Activated naive CD4-positive, alpha-beta T cell treated with anti-CD3 and anti-CD28 coated beads for 36 hours (primary cell): ENCODE data around the gene MASP1. TPM values are rescaled to one million over a fixed set of nuclear protein-coding genes. Genes with fewer than 3 reads are reported as not detected.
"Not testable (repeated sequence)": the region's sequence is repeated elsewhere in the genome, so short reads cannot be mapped to it uniquely, and the experiment has no call there.

ENCODE experiments used
- CTCF ChIA-PET: fragments of 350-600 bp; sonication (Branson Sonifier 250); formaldehyde crosslinking; loops from one replicate; lab custom pipeline; 2021; ENCODE audit warnings: antibody characterized with exemption; lab: Charles Lee
- DNase-seq: peaks from one replicate; pipeline ENCODE4 v3.0.0-alpha.2; 2020
- H3K27ac Mint-ChIP-seq: one replicate; pipeline ENCODE4 v1.8.0; 2021; ENCODE audit warnings: mild to moderate bottlenecking, mixed read lengths
- H3K27me3 Mint-ChIP-seq: one replicate; pipeline ENCODE4 v1.8.0; 2021; ENCODE audit warnings: low read depth, mixed read lengths
- H3K36me3 Mint-ChIP-seq: one replicate; pipeline ENCODE4 v1.8.0; 2021; ENCODE audit warnings: low read depth, mixed read lengths
- H3K4me1 Mint-ChIP-seq: one replicate; pipeline ENCODE4 v1.8.0; 2021; ENCODE audit warnings: low read depth, mixed read lengths
- H3K4me3 Mint-ChIP-seq: one replicate; pipeline ENCODE4 v1.8.0; 2021; ENCODE audit warnings: mild to moderate bottlenecking, moderate library complexity, mixed read lengths
- H3K9me3 Mint-ChIP-seq: one replicate; pipeline ENCODE4 v1.8.0; 2021; ENCODE audit warnings: mixed read lengths
- intact Hi-C: fragments of 100-400 bp; cut with micrococcal nuclease; formaldehyde crosslinking; loops from one replicate; pipeline ENCODE4 v1.15.1; 2023
- total RNA-seq, 2 experiments: library from RNA; stranded (reverse); gene quantifications; one replicate each; pipeline ENCODE4 v1.2.3, GENCODE V29; 2021

Gene MASP1
- total RNA-seq, 2 experiments from 2014 or later: not detected

- no peak for DNase-seq
- H3K4me3 Mint-ChIP-seq: no peak overlapping the region
- peaks cover 9% of the 10 kb centered on the region for H3K4me1 Mint-ChIP-seq
- H3K27ac Mint-ChIP-seq: no peak overlapping the region
- intact Hi-C loops: no loop called here
- no peaks in the 10 kb centered on the region for H3K27me3 Mint-ChIP-seq
- CTCF ChIA-PET: interaction anchor here (0.7 to 1.3 kb wide), 2 partner anchors 77 to 380 kb away, joined by 3 to 4 read pairs; no protein-coding TSS in a partner anchor
- H3K9me3 Mint-ChIP-seq: peaks cover 4% of the 10 kb centered on the region
- H3K36me3 Mint-ChIP-seq: no peaks in the 10 kb centered on the region
These were observed 48.6 kb downstream of the MASP1 start for GRCh38 chr3:187242900-187243299.

- Mint-ChIP-seq H3K27ac (no peak overlapping the region), H3K4me1 (peaks cover 6% of the 10 kb centered on the region), H3K36me3 (no peaks in the 10 kb centered on the region), H3K4me3 (no peak overlapping the region), H3K9me3 (peaks cover 4% of the 10 kb centered on the region), H3K27me3 (no peaks in the 10 kb centered on the region)
- DNase-seq: no peak
- intact Hi-C loops: no loop called here
- CTCF ChIA-PET: no interaction called here
These were observed 49.1 kb downstream of the MASP1 start for GRCh38 chr3:187242435-187242834.

DNA sequence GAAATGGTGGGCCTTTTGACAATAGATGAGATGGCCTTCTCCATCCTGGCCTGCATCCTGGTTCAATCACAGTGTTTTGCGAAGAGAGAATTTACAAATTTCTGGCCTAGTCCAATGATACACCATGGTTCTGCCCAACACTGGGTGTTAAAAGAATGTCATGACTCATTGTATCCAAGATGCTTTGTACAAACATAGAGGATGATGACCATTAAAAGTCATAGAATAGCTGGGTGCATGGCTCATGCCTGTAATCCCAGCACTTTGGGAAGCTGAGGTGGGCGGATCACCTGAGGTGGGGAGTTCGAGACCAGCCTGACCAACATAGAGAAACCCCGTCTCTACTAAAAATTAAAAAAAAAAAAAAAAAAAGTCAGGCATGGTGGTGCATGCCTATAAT lies 52.7 kb downstream of the MASP1 start:
- H3K27me3 Mint-ChIP-seq, DNase-seq, H3K4me3 Mint-ChIP-seq, H3K4me1 Mint-ChIP-seq, H3K9me3 Mint-ChIP-seq, H3K27ac Mint-ChIP-seq, intact Hi-C loops, H3K36me3 Mint-ChIP-seq: not testable (repeated sequence)
- CTCF ChIA-PET: interaction anchor here (0.7 kb wide), 1 partner anchor 19 kb away, joined by 5 read pairs; no protein-coding TSS in a partner anchor

DNA sequence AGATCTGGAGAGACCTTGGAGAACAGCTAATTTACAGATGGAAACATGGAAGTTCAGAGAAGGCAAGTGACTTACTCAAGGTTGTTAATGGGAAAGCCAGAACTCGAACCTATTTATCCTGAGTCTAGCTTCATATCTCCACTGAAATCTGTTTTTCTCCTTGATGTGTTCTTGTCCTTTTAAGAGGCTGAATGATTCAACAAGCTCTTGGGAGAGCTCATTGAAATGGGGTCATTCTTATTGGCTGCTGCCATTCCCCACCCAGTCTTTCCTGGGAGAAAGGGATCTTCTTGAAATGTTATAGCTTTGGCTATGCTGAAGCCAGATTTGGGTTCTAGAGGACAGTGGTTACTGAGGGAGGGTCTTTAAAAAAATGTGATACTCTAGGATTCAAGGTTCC lies 53.3 kb downstream of the MASP1 start:
- intact Hi-C loops: no loop called here
- CTCF ChIA-PET: interaction anchor here (0.7 kb wide), 1 partner anchor 18 kb away, joined by 5 read pairs; no protein-coding TSS in a partner anchor
- H3K27me3 Mint-ChIP-seq: no peaks in the 10 kb centered on the region

DNA sequence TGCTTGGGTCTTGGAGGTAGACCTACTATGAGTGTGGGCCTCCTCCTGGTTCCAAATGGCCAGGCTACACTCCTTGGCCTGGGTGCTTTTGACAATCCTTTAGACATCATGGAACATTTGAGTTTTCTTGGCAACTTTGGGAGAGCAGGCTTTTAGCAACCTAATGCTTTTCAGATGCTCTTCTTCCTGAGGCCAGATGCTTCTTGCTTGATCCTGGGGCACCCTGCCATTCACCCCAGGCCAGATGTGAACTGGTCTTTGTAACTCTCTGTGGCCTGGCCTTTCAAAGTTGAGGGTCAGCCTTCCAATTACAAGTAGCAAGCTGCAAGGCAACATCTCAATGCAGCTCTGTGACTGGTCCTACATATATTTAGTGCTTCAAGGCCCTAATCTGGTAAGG lies 53.8 kb downstream of the MASP1 start:
- Mint-ChIP-seq H3K27ac (no peak overlapping the region), H3K27me3 (no peaks in the 10 kb centered on the region), H3K9me3 (peaks cover 4% of the 10 kb centered on the region), H3K4me1 (no peaks in the 10 kb centered on the region), H3K4me3 (no peak overlapping the region), H3K36me3 (no peaks in the 10 kb centered on the region)
- CTCF ChIA-PET: interaction anchor here (1.1 kb wide), 1 partner anchor 26 kb away, joined by 3 read pairs; no protein-coding TSS in a partner anchor
- DNase-seq: no peak
- intact Hi-C loops: no loop called here

More for the DNA sequence above, 53.3 kb downstream of the MASP1 start:
- no peak overlapping the region for H3K4me3 Mint-ChIP-seq
- H3K4me1 Mint-ChIP-seq: no peaks in the 10 kb centered on the region
- peaks cover 4% of the 10 kb centered on the region for H3K9me3 Mint-ChIP-seq
- H3K36me3 Mint-ChIP-seq: no peaks in the 10 kb centered on the region
- no peak for DNase-seq
- no peak overlapping the region for H3K27ac Mint-ChIP-seq

DNA sequence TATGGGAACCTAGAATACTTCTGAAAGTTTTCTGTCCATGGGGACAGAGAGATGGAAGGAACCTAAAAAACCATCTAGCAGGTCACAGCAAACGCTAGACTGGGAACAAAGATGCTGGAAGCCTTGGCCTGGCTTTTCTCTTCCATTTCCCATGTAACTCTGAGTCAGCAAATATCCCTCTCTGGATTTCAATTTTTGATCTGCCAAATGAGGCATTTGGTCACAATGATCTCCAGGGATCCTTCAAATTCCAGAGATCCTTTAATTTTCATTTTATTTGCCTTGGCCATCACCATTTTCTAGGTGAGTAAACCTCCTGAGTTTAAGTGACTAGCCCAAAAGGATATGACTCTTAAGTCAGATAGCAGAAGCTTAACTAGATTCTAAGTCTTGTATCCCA lies 54.6 kb downstream of the MASP1 start:
- intact Hi-C loops: no loop called here
- no peak overlapping the region for H3K4me3 Mint-ChIP-seq
- no peak for DNase-seq
- CTCF ChIA-PET: interaction anchor here (1.1 kb wide), 1 partner anchor 25 kb away, joined by 3 read pairs; no protein-coding TSS in a partner anchor
- no peaks in the 10 kb centered on the region for H3K27me3 Mint-ChIP-seq
- H3K4me1 Mint-ChIP-seq: no peaks in the 10 kb centered on the region
- no peak overlapping the region for H3K27ac Mint-ChIP-seq
- peaks cover 4% of the 10 kb centered on the region for H3K9me3 Mint-ChIP-seq
- H3K36me3 Mint-ChIP-seq: no peaks in the 10 kb centered on the region

GRCh38 chr3:187230011-187230410 lies 61.5 kb downstream of the MASP1 start:
- no peak overlapping the region for H3K27ac Mint-ChIP-seq
- no peaks in the 10 kb centered on the region for H3K9me3 Mint-ChIP-seq
- no peak for DNase-seq
- no peak overlapping the region for H3K4me3 Mint-ChIP-seq
- CTCF ChIA-PET: interaction anchor here (1.2 to 1.7 kb wide), 3 partner anchors 9 to 90 kb away, joined by 3 to 5 read pairs (median 4); no protein-coding TSS in a partner anchor
- no peaks in the 10 kb centered on the region for H3K36me3 Mint-ChIP-seq
- intact Hi-C loops: no loop called here
- no peaks in the 10 kb centered on the region for H3K27me3 Mint-ChIP-seq
- H3K4me1 Mint-ChIP-seq: no peaks in the 10 kb centered on the region

- DNase-seq: no peak
- Mint-ChIP-seq H3K4me3 (no peak overlapping the region), H3K9me3 (no peaks in the 10 kb centered on the region), H3K27ac (no peak overlapping the region), H3K4me1 (no peaks in the 10 kb centered on the region), H3K27me3 (no peaks in the 10 kb centered on the region), H3K36me3 (no peaks in the 10 kb centered on the region)
- CTCF ChIA-PET: interaction anchor here (0.9 kb wide), 1 partner anchor 23 kb away, joined by 7 read pairs; no protein-coding TSS in a partner anchor
- intact Hi-C loops: no loop called here
These were observed 62.8 kb downstream of the MASP1 start for GRCh38 chr3:187228740-187229139.

- Mint-ChIP-seq H3K36me3 (no peaks in the 10 kb centered on the region), H3K9me3 (no peaks in the 10 kb centered on the region), H3K27me3 (no peaks in the 10 kb centered on the region), H3K27ac (no peak overlapping the region), H3K4me3 (no peak overlapping the region), H3K4me1 (no peaks in the 10 kb centered on the region)
- no peak for DNase-seq
- CTCF ChIA-PET: interaction anchor here (0.9 to 1.5 kb wide), 3 partner anchors 24 to 451 kb away, joined by 3 to 7 read pairs (median 3); no protein-coding TSS in a partner anchor
- intact Hi-C loops: no loop called here
These were observed 63.8 kb downstream of the MASP1 start for GRCh38 chr3:187227658-187228258.

- H3K4me1 Mint-ChIP-seq: no peaks in the 10 kb centered on the region
These were observed 67.7 kb downstream of the MASP1 start for GRCh38 chr3:187223799-187224198.

DNA sequence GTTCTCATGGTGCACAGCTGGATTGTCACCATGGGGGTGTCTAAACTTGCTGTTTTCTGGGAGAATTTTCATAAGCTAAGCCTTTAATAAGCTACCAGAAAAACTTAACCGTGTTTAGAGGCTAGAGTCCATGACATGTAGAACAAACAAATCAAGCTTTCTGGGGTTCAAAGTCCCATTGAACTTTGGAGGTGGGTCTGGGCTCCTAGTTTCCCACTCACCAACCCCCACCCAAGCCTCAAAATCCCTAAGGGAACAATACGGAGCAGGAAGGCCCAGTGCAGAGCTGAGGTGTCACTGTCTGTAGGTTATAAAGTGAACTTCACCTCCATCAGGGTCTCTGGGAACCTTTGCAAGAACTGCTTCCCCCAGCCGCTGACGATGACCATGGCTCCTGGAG lies 68.7 kb downstream of the MASP1 start:
- CTCF ChIA-PET: interaction anchor here (0.7 to 9.1 kb wide), 5 partner anchors 10 to 457 kb away, joined by 3 to 75 read pairs (median 7); no protein-coding TSS in a partner anchor
- intact Hi-C loops: no loop called here

More at GRCh38 chr3:187223799-187224198, 67.7 kb downstream of the MASP1 start:
- Mint-ChIP-seq H3K4me3 (no peak overlapping the region), H3K36me3 (no peaks in the 10 kb centered on the region), H3K27me3 (no peaks in the 10 kb centered on the region), H3K9me3 (no peaks in the 10 kb centered on the region), H3K27ac (no peak overlapping the region)
- no peak for DNase-seq
- intact Hi-C loops: no loop called here
- CTCF ChIA-PET: interaction anchor here (0.9 to 9.1 kb wide), 2 partner anchors 96 to 456 kb away, joined by 3 to 75 read pairs; no protein-coding TSS in a partner anchor

DNA sequence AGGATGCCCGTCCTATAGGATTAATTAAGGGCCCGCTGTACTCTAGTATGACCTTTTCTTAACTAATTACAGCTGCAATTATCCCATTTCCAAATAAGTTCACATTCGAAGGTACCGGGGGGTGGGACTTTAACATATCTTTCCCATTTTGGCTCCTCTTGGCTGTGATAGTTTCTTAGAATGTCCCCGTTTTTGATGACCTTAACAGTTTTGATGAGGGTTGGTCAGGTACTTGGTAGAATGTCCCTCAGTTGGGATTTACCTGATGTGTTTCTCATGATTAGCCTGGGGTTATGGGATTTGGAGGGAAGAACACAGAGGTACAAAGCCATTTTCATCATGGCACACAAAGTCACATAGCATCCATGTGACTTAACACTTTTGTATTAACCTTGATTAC lies 76.1 kb downstream of the MASP1 start:
- Mint-ChIP-seq H3K4me3 (no peak overlapping the region), H3K4me1 (no peaks in the 10 kb centered on the region), H3K36me3 (no peaks in the 10 kb centered on the region), H3K27me3 (no peaks in the 10 kb centered on the region), H3K27ac (no peak overlapping the region), H3K9me3 (no peaks in the 10 kb centered on the region)
- no peak for DNase-seq
- CTCF ChIA-PET: interaction anchor here (0.7 kb wide), 1 partner anchor 464 kb away, joined by 3 read pairs; no protein-coding TSS in a partner anchor
- intact Hi-C loops: no loop called here

More for the DNA sequence above, 68.7 kb downstream of the MASP1 start:
- DNase-seq: no peak
- Mint-ChIP-seq H3K4me1 (no peaks in the 10 kb centered on the region), H3K9me3 (no peaks in the 10 kb centered on the region), H3K27ac (no peak overlapping the region), H3K27me3 (no peaks in the 10 kb centered on the region), H3K4me3 (no peak overlapping the region), H3K36me3 (no peaks in the 10 kb centered on the region)

DNA sequence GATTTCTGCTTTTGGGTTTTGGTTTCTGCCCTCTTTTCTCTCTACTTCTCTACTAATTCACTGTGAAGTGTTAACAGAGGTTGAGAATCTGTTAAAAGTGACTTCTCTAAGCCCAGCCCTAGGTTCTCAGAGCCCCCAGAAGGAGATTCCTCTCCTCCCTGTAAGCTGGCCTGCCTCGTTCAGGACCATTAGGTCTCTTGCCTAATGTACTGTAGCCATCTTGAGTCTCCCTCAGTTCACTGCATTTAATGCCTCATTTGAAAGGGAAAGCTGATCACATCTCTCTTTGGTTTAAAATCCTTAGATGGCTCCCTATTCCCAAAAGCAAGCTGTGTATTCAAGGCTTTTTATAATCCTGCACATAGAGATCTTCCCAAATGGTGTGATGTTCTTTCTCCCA lies 77.9 kb downstream of the MASP1 start:
- DNase-seq: no peak
- Mint-ChIP-seq H3K4me1 (no peaks in the 10 kb centered on the region), H3K27me3 (no peaks in the 10 kb centered on the region), H3K4me3 (no peak overlapping the region), H3K9me3 (no peaks in the 10 kb centered on the region), H3K27ac (no peak overlapping the region), H3K36me3 (no peaks in the 10 kb centered on the region)
- intact Hi-C loops: no loop called here
- CTCF ChIA-PET: no interaction called here
